Measurements from ENCODE around the gene SVOP.
"Not testable (repeated sequence)": the region's sequence is repeated elsewhere in the genome, so short reads cannot be mapped to it uniquely, and the experiment has no call there.

SVOP gene

GRCh38 chr12:109057376-109057775, 36.5 kb upstream of the SVOP start:
- no peak for TF ChIP-seq CTCF (conservative IDR thresholded peaks at IDR 0.05; ENCODE audit: low read length)
- TF ChIP-seq EZH2phosphoT487 (IDR thresholded peaks at IDR 0.05; ENCODE audit: borderline replicate concordance) = no peak
- H3K9ac ChIP-seq (ENCODE audit: low read depth, low read length, poor library complexity, severe bottlenecking) = no peak overlapping the region
- H3F3A ChIP-seq (ENCODE audit: low read depth) = no peaks in the 10 kb centered on the region
- peaks cover 25% of the 10 kb centered on the region for H3K4me1 ChIP-seq (ENCODE audit: insufficient read depth, low read length, poor library complexity, severe bottlenecking)
- no peak overlapping the region for H3K4me3 ChIP-seq (ENCODE audit: low read length, poor library complexity, severe bottlenecking)
- no peak overlapping the region for H3K4me2 ChIP-seq (ENCODE audit: low read depth, low read length, poor library complexity, severe bottlenecking)
- no peaks in the 10 kb centered on the region for H3K36me3 ChIP-seq (ENCODE audit: insufficient read depth, low read length)
- peaks cover 9% of the 10 kb centered on the region; the same call in 1 of the 2 replicates for H3K79me2 ChIP-seq (ENCODE audit: insufficient read depth, low read length)
- no peaks in the 10 kb centered on the region for H3K9me2 ChIP-seq (replicated peaks; ENCODE audit: low read depth, low read length)
- H2AFZ ChIP-seq (ENCODE audit: low read length) = no peak overlapping the region
- H3K27me3 ChIP-seq (ENCODE audit: insufficient read depth, low read length, poor library complexity, severe bottlenecking) = no peaks in the 10 kb centered on the region
- H3K9me3 ChIP-seq (ENCODE audit: insufficient read depth, low read depth, low read length) = no peaks in the 10 kb centered on the region
- no peaks in the 10 kb centered on the region for H4K20me1 ChIP-seq (ENCODE audit: insufficient read depth, low read length, poor library complexity, severe bottlenecking)

- Histone ChIP-seq H3K9ac (ENCODE audit: low read depth, low read length, poor library complexity, severe bottlenecking) (no peak overlapping the region), H2AFZ (ENCODE audit: low read length) (no peak overlapping the region), H3K4me2 (ENCODE audit: low read depth, low read length, poor library complexity, severe bottlenecking) (no peak overlapping the region), H3K79me2 (ENCODE audit: insufficient read depth, low read length) (peaks cover 9% of the 10 kb centered on the region; the same call in 1 of the 2 replicates), H3K9me2 (replicated peaks; ENCODE audit: low read depth, low read length) (no peaks in the 10 kb centered on the region), H3K4me3 (ENCODE audit: low read length, poor library complexity, severe bottlenecking) (no peak overlapping the region), H3K27me3 (ENCODE audit: insufficient read depth, low read length, poor library complexity, severe bottlenecking) (no peaks in the 10 kb centered on the region), H3F3A (ENCODE audit: low read depth) (no peaks in the 10 kb centered on the region), H3K4me1 (ENCODE audit: insufficient read depth, low read length, poor library complexity, severe bottlenecking) (peaks cover 29% of the 10 kb centered on the region), H3K36me3 (ENCODE audit: insufficient read depth, low read length) (no peaks in the 10 kb centered on the region), H4K20me1 (ENCODE audit: insufficient read depth, low read length, poor library complexity, severe bottlenecking) (no peaks in the 10 kb centered on the region), H3K9me3 (ENCODE audit: insufficient read depth, low read depth, low read length) (no peaks in the 10 kb centered on the region)
- TF ChIP-seq CTCF (conservative IDR thresholded peaks at IDR 0.05; ENCODE audit: low read length) (no peak), EZH2phosphoT487 (IDR thresholded peaks at IDR 0.05; ENCODE audit: borderline replicate concordance) (no peak)
Measured at GRCh38 chr12:109056891-109057290, 36.0 kb upstream of the SVOP start.

- no peak overlapping the region for H2AFZ ChIP-seq (ENCODE audit: low read length)
- H3K79me2 ChIP-seq (ENCODE audit: insufficient read depth, low read length) = peaks cover 9% of the 10 kb centered on the region; the same call in 1 of the 2 replicates
- no peaks in the 10 kb centered on the region for H3K27me3 ChIP-seq (ENCODE audit: insufficient read depth, low read length, poor library complexity, severe bottlenecking)
- H3K4me1 ChIP-seq (ENCODE audit: insufficient read depth, low read length, poor library complexity, severe bottlenecking) = peaks cover 30% of the 10 kb centered on the region
- H3K36me3 ChIP-seq (ENCODE audit: insufficient read depth, low read length) = no peaks in the 10 kb centered on the region
- H3K9me3 ChIP-seq (ENCODE audit: insufficient read depth, low read depth, low read length) = no peaks in the 10 kb centered on the region
- TF ChIP-seq EZH2phosphoT487 (IDR thresholded peaks at IDR 0.05; ENCODE audit: borderline replicate concordance) (no peak), CTCF (conservative IDR thresholded peaks at IDR 0.05; ENCODE audit: low read length) (no peak)
- no peak overlapping the region for H3K9ac ChIP-seq (ENCODE audit: low read depth, low read length, poor library complexity, severe bottlenecking)
- no peak overlapping the region for H3K4me2 ChIP-seq (ENCODE audit: low read depth, low read length, poor library complexity, severe bottlenecking)
- no peaks in the 10 kb centered on the region for H4K20me1 ChIP-seq (ENCODE audit: insufficient read depth, low read length, poor library complexity, severe bottlenecking)
- no peak overlapping the region for H3K4me3 ChIP-seq (ENCODE audit: low read length, poor library complexity, severe bottlenecking)
- H3K9me2 ChIP-seq (replicated peaks; ENCODE audit: low read depth, low read length) = no peaks in the 10 kb centered on the region
- no peaks in the 10 kb centered on the region for H3F3A ChIP-seq (ENCODE audit: low read depth)
Measured at GRCh38 chr12:109054520-109054919, 33.7 kb upstream of the SVOP start.

- not testable (repeated sequence) for H3K79me2 ChIP-seq (ENCODE audit: insufficient read depth, low read length); H3K9me3 ChIP-seq (ENCODE audit: insufficient read depth, low read depth, low read length); H3F3A ChIP-seq (ENCODE audit: low read depth); H4K20me1 ChIP-seq (ENCODE audit: insufficient read depth, low read length, poor library complexity, severe bottlenecking); H3K27me3 ChIP-seq (ENCODE audit: insufficient read depth, low read length, poor library complexity, severe bottlenecking); H3K36me3 ChIP-seq (ENCODE audit: insufficient read depth, low read length); H3K9me2 ChIP-seq (replicated peaks; ENCODE audit: low read depth, low read length)
- peak overlapping the region; percentile 87 for H3K9ac ChIP-seq (ENCODE audit: low read depth, low read length, poor library complexity, severe bottlenecking)
- H3K4me3 ChIP-seq (ENCODE audit: low read length, poor library complexity, severe bottlenecking) = peak overlapping the region; percentile 99
- H3K4me1 ChIP-seq (ENCODE audit: insufficient read depth, low read length, poor library complexity, severe bottlenecking) = peaks cover 30% of the 10 kb centered on the region
- peak overlapping the region; percentile 98; the same call in 1 of the 2 replicates for H2AFZ ChIP-seq (ENCODE audit: low read length)
- peak overlapping the region; percentile 98 for H3K4me2 ChIP-seq (ENCODE audit: low read depth, low read length, poor library complexity, severe bottlenecking)
Measured at GRCh38 chr12:109054124-109054513, 33.3 kb upstream of the SVOP start.
